ENCODE data around the gene AMZ1. TPM values are rescaled to one million over a fixed set of nuclear protein-coding genes. Genes with fewer than 3 reads are reported as not detected.

The AMZ1 gene
- total and polyA plus RNA-seq, 10 of the 15 experiments (the other 5 are each of a cell fraction or from before 2014, with no cell fraction given), result 0.02 to 2.0 (median 0.69) TPM

GRCh38 chr7:2651847-2652735 lies 35.9 kb upstream of the AMZ1 start:
- Histone ChIP-seq H2AFZ (ENCODE audit: control insufficient read depth, low read depth, low read length) (no peak overlapping the region), H3K4me2 (ENCODE audit: control insufficient read depth, insufficient read depth) (no peak overlapping the region), H3K27me3 (replicated peaks in 1 of 2; ENCODE audit: control insufficient read depth in 2 of 2, insufficient read depth in 2 of 2, low read length in 1 of 2) (no peaks in the 10 kb centered on the region), H3K79me2 (ENCODE audit: control insufficient read depth, insufficient read depth, low read length) (no peaks in the 10 kb centered on the region), H3K9me3 (replicated peaks; ENCODE audit: control insufficient read depth, insufficient read depth, low read length) (no peaks in the 10 kb centered on the region), H3K4me1 (ENCODE audit: control insufficient read depth, insufficient read depth, low read length) (no peaks in the 10 kb centered on the region), H3K4me3 (no peak overlapping the region), H3K27ac (ENCODE audit: control insufficient read depth, insufficient read depth) (no peak overlapping the region), H4K20me1 (ENCODE audit: control insufficient read depth, insufficient read depth) (no peaks in the 10 kb centered on the region), H3K36me3 (ENCODE audit: control insufficient read depth in 2 of 2, insufficient read depth in 2 of 2, low read length in 1 of 2) (peaks cover 0 to 11% of the 10 kb centered on the region in 2 experiments; a peak in 3 of 4 replicates), H3K9ac (ENCODE audit: control insufficient read depth, insufficient read depth, low read length) (no peak overlapping the region)
- in situ Hi-C loops (cut with MboI), result no loop called here
- POLR2A ChIA-PET, result interaction anchor here (0.6 kb wide), 1 partner anchor 39 kb away, joined by 6 read pairs; no protein-coding TSS in a partner anchor
- SMC1A ChIA-PET (ENCODE audit: uncharacterized antibody, unreplicated experiment), result interaction anchor here (0.6 kb wide), 1 partner anchor 193 kb away, joined by 4 read pairs; no protein-coding TSS in a partner anchor
- no TSS peak for BruUV-seq (replicated peaks)
- CTCF ChIA-PET, result interaction anchor here (0.6 to 2.2 kb wide), 9 partner anchors 10 to 157 kb away, joined by 3 to 11 read pairs (median 4); no protein-coding TSS in a partner anchor
- FAIRE-seq (no peak), DNase-seq (ENCODE audit: low read depth, low spot score) (no peak), ATAC-seq (no peak)
- TF ChIP-seq POLR2A (IDR thresholded peaks at IDR 0.05; ENCODE audit: low read depth, low read length) (peak; percentile 14; the same call in 1 of the 2 replicates), CHD4 (IDR thresholded peaks at IDR 0.05) (no peak), EP300 (IDR thresholded peaks at IDR 0.05; ENCODE audit: borderline replicate concordance in 1 of 2, control insufficient read depth in 1 of 2, low read depth in 2 of 2, low read length in 2 of 2) (no peak)
- 71% methylated on average over 28 of the region's 28 CpGs for WGBS (ENCODE audit: insufficient coverage, insufficient replicate concordance, low lambda C conversion rate, missing lambda C conversion rate)
- intact Hi-C loops (cut with micrococcal nuclease; ENCODE audit: unreplicated experiment), result no loop called here
- RAD21 ChIA-PET (ENCODE audit: unreplicated experiment), result interaction anchor here (0.5 to 1.0 kb wide), 3 partner anchors 15 to 200 kb away, joined by 3 to 4 read pairs (median 3); no protein-coding TSS in a partner anchor

- ChIA-PET RAD21 (ENCODE audit: unreplicated experiment) (no interaction called here), POLR2A (interaction anchor here (0.6 kb wide), 1 partner anchor 38 kb away, joined by 6 read pairs; no protein-coding TSS in a partner anchor), CTCF (interaction anchor here (1.0 to 2.2 kb wide), 4 partner anchors 17 to 86 kb away, joined by 3 to 11 read pairs (median 6); no protein-coding TSS in a partner anchor), SMC1A (ENCODE audit: uncharacterized antibody, unreplicated experiment) (no interaction called here)
- 52% methylated on average over 11 of the region's 12 CpGs for WGBS (ENCODE audit: insufficient coverage, insufficient replicate concordance, low lambda C conversion rate, missing lambda C conversion rate)
- no peaks in the 10 kb centered on the region for H3K79me2 ChIP-seq (ENCODE audit: control insufficient read depth, insufficient read depth, low read length)
- no peaks in the 10 kb centered on the region for H4K20me1 ChIP-seq (ENCODE audit: control insufficient read depth, insufficient read depth)
- peaks cover 0 to 7% of the 10 kb centered on the region in 2 experiments; a peak in 3 of 4 replicates for H3K36me3 ChIP-seq (ENCODE audit: control insufficient read depth in 2 of 2, insufficient read depth in 2 of 2, low read length in 1 of 2)
- no peak overlapping the region for H3K4me3 ChIP-seq
- no peak overlapping the region for H2AFZ ChIP-seq (ENCODE audit: control insufficient read depth, low read depth, low read length)
- no peak overlapping the region for H3K4me2 ChIP-seq (ENCODE audit: control insufficient read depth, insufficient read depth)
- in situ Hi-C loops (cut with MboI) (no loop called here), intact Hi-C loops (cut with micrococcal nuclease; ENCODE audit: unreplicated experiment) (no loop called here)
- no peaks in the 10 kb centered on the region for H3K27me3 ChIP-seq (replicated peaks in 1 of 2; ENCODE audit: control insufficient read depth in 2 of 2, insufficient read depth in 2 of 2, low read length in 1 of 2)
- no peak for ATAC-seq
- no peaks in the 10 kb centered on the region for H3K4me1 ChIP-seq (ENCODE audit: control insufficient read depth, insufficient read depth, low read length)
- H3K9me3 ChIP-seq (replicated peaks; ENCODE audit: control insufficient read depth, insufficient read depth, low read length), result no peaks in the 10 kb centered on the region
- no peak overlapping the region for H3K9ac ChIP-seq (ENCODE audit: control insufficient read depth, insufficient read depth, low read length)
- DNase-seq (ENCODE audit: low read depth, low spot score), result no peak
- BruUV-seq (replicated peaks), result no TSS peak
- no peak overlapping the region for H3K27ac ChIP-seq (ENCODE audit: control insufficient read depth, insufficient read depth)
- no peak for FAIRE-seq
- TF ChIP-seq CEBPZ (IDR thresholded peaks at IDR 0.05; ENCODE audit: low read depth, low read length) (no peak), PRDM15 (CRISPR knock-in tag; IDR thresholded peaks at IDR 0.05) (no peak), ZSCAN29 (IDR thresholded peaks at IDR 0.05) (no peak), TARDBP (IDR thresholded peaks at IDR 0.05; ENCODE audit: borderline replicate concordance) (no peak)
Observed at GRCh38 chr7:2652736-2653060, 35.3 kb upstream of the AMZ1 start.

Data from GM12878 (cell line).